Spinal cord (tissue), 10 donors: Measurements from ENCODE around the gene TMPO. TPM values are rescaled to one million over a fixed set of nuclear protein-coding genes. Genes with fewer than 3 reads are reported as not detected.

Experiments
- DNase-seq, 6 donors: peaks; one replicate each; pipeline versions ENCODE4 v3.0.0 to v3.0.0-alpha.2; 2013 to 2015; ENCODE audit warnings: low spot score in 6 of 6, low read depth in 4 of 6
- H3K27ac ChIP-seq: one replicate; pipeline ENCODE4 v1.5.1; 2013; ENCODE audit warnings: low read depth, low read length, control low read depth
- H3K27me3 ChIP-seq: one replicate; pipeline ENCODE4 v1.6.1; 2013; ENCODE audit warnings: low read length; ENCODE audit not compliant: control insufficient read depth, insufficient read depth
- H3K36me3 ChIP-seq: one replicate; pipeline ENCODE4 v1.6.1; 2013; ENCODE audit warnings: low read length; ENCODE audit not compliant: control insufficient read depth, insufficient read depth
- H3K4me1 ChIP-seq: one replicate; pipeline ENCODE4 v1.6.1; 2013; ENCODE audit warnings: low read length; ENCODE audit not compliant: control insufficient read depth, insufficient read depth
- H3K4me3 ChIP-seq: one replicate; pipeline ENCODE4 v1.5.1; 2013; ENCODE audit warnings: low read depth, low read length, control low read depth
- H3K9me3 ChIP-seq: one replicate; pipeline ENCODE4 v1.6.1; 2013; ENCODE audit warnings: low read length; ENCODE audit not compliant: control insufficient read depth, insufficient read depth
- WGBS: methylation state at CpG from one replicate; pipeline ENCODE4 v1.1.5; 2013; ENCODE audit warnings: missing lambda C conversion rate; ENCODE audit not compliant: insufficient coverage; 5-methylcytosine and 5-hydroxymethylcytosine counted together
- long read RNA-seq, 4 donors: transcript quantifications; one replicate each; lab custom pipeline, GENCODE V29; 2026
- polyA plus RNA-seq, 2 donors: library from polyadenylated mRNA; unstranded; fragments of 120-200 nt; gene quantifications; one replicate each; pipeline ENCODE4 v1.2.1, GENCODE V29; 2013; ENCODE audit not compliant: insufficient read length in 2 of 2
- total RNA-seq, 2 donors: library from RNA; depleted of rRNA in 1 of 2; stranded (reverse); fragments of 120-200 nt in 1 of 2; fragments of >200 nt in 1 of 2; gene quantifications; one replicate each; pipeline versions ENCODE4 v1.2.3 to v1.2.4, GENCODE V29; 2013 to 2014
- donor health status: healthy.

Gene TMPO, protein sequence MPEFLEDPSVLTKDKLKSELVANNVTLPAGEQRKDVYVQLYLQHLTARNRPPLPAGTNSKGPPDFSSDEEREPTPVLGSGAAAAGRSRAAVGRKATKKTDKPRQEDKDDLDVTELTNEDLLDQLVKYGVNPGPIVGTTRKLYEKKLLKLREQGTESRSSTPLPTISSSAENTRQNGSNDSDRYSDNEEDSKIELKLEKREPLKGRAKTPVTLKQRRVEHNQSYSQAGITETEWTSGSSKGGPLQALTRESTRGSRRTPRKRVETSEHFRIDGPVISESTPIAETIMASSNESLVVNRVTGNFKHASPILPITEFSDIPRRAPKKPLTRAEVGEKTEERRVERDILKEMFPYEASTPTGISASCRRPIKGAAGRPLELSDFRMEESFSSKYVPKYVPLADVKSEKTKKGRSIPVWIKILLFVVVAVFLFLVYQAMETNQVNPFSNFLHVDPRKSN
- 100 to 1,000 TPM; 118 to 131 TPM for total RNA-seq
- polyA plus RNA-seq: 10 to 100 TPM; 71.4 to 79.0 TPM
- long read RNA-seq, donor 1, full-length matches to known transcripts: 14 of 30 reads
- long read RNA-seq, donor 1, partial matches to known transcripts: 16 of 30 reads
- long read RNA-seq, donor 1, other reads (novel, unspliced or antisense): 0 of 30 reads
- long read RNA-seq, donor 2, full-length matches to known transcripts: 9 of 73 reads
- long read RNA-seq, donor 2, partial matches to known transcripts: 64 of 73 reads
- long read RNA-seq, donor 2, other reads (novel, unspliced or antisense): 0 of 73 reads
- long read RNA-seq, donor 3, full-length matches to known transcripts: 11 of 11 reads
- long read RNA-seq, donor 3, partial matches to known transcripts: 0 of 11 reads
- long read RNA-seq, donor 3, other reads (novel, unspliced or antisense): 0 of 11 reads
- long read RNA-seq, donor 4, full-length matches to known transcripts: 30 of 52 reads
- long read RNA-seq, donor 4, partial matches to known transcripts: 22 of 52 reads
- long read RNA-seq, donor 4, other reads (novel, unspliced or antisense): 0 of 52 reads

DNA sequence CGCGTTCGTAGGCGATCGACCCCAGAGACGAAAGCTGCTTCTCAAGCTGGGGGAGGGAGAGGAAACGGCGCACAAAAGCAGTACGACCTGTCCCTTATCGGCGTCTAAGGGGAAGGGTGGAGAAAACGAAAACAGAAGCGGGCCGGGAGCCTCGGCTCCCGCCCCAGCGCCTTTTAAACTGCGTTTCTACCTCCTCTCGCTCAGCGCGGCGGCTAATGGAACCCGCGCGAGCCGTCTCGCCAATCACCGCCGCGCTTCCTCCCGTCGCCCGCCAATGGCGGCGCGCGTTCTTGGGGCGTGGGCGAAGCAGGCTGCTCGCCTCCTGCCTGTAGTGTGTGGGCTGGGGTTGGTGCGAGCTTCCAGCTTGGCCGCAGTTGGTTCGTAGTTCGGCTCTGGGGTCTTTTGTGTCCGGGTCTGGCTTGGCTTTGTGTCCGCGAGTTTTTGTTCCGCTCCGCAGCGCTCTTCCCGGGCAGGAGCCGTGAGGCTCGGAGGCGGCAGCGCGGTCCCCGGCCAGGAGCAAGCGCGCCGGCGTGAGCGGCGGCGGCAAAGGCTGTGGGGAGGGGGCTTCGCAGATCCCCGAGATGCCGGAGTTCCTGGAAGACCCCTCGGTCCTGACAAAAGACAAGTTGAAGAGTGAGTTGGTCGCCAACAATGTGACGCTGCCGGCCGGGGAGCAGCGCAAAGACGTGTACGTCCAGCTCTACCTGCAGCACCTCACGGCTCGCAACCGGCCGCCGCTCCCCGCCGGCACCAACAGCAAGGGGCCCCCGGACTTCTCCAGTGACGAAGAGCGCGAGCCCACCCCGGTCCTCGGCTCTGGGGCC, at the start of gene TMPO:
TSS of gene TMPO (plus strand) at position 304 of the 824 bp plus-strand sequence. CDS start at position 582, 278 bp downstream.
- Histone ChIP-seq H3K4me1 (peaks cover 20% of the 10 kb centered on the region), H3K36me3 (no peaks in the 10 kb centered on the region), H3K27me3 (no peaks in the 10 kb centered on the region), H3K4me3 (peak within 1 kb of the TSS; percentile 98), H3K27ac (peak within 1 kb of the TSS; percentile 100), H3K9me3 (no peaks in the 10 kb centered on the region)
- WGBS: 0% methylated on average over 88 of the region's 88 CpGs
- DNase-seq: peak; percentile 88 to 98 (median 92)

DNA sequence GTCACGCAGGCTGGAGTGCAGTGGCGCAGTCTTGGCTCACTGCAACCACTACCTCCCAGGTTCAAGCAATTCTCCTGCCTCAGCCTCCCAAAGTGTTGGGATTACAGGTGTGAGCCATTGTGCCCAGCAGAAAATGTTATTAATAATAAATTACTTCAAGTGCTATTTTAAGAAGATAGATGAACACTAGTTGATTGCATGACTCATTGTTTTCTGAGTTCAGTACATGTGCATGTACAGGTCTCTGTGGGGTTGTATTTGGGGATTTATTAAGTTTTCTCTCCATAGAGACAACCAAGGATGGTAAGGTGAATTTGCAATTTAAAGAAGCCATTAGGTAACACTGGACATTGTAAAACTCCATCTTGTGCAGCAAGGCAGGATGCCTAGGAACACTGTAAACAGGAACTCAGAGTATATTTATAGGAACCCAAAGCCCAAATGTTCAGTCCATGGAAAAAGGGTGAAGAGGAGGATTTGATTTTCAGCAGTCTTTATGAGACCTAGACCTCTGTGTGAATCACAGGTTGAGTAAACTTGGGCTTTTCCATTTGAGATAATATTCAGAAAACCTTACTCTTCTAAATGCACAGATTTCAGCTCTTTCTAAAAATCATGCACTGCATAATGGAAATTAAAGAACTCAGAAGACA, 49.3 kb upstream of the TMPO start:
- no peak overlapping the region for H3K27ac ChIP-seq
- H3K27me3 ChIP-seq: no peaks in the 10 kb centered on the region
- H3K9me3 ChIP-seq: no peaks in the 10 kb centered on the region
- H3K4me3 ChIP-seq: no peak overlapping the region
- H3K36me3 ChIP-seq: no peaks in the 10 kb centered on the region
- DNase-seq: no peak
- no CpG with 5 or more reads among the region's 2 CpGs for WGBS
- no peaks in the 10 kb centered on the region for H3K4me1 ChIP-seq

DNA sequence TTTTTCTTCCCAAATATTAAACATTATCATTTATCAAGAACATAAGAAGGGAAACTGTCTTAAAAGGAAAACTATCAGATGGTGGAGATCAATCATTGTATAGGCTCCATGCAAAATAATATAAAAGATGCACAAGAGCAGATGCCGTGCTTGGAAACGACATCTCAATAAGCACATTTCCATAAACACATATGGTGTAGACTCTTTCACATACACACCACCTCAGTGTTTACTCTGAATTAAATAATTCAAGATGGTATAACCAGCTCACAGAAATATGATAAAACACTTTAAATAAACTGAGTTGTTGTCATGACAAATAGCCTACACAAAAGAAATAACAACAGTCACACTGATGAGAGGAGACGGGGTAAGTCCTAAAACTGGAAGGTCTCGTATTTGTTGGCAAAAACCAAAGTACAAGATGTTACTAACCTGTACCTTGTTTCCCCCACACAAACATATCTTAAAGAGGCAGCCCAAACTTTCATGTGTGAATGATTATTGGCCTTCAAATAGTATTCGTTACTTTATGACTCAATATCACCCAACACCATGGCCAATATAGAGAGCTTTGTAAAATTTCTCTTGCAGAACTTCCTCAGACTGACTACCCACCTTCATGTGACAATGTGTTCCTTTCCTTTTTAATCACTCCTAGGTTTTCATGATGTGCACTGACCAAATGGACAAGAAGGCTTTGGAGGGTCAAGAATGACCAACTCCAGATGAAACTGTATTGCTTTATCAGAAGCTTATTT, 48.6 kb upstream of the TMPO start:
- no peak overlapping the region for H3K27ac ChIP-seq
- H3K4me3 ChIP-seq: no peak overlapping the region
- no peaks in the 10 kb centered on the region for H3K27me3 ChIP-seq
- no peaks in the 10 kb centered on the region for H3K4me1 ChIP-seq
- H3K36me3 ChIP-seq: no peaks in the 10 kb centered on the region
- 100% methylated on average over 1 of the region's 5 CpGs for WGBS
- H3K9me3 ChIP-seq: no peaks in the 10 kb centered on the region
- DNase-seq: peak in 2 of 6 donors; percentile 20 to 75

DNA sequence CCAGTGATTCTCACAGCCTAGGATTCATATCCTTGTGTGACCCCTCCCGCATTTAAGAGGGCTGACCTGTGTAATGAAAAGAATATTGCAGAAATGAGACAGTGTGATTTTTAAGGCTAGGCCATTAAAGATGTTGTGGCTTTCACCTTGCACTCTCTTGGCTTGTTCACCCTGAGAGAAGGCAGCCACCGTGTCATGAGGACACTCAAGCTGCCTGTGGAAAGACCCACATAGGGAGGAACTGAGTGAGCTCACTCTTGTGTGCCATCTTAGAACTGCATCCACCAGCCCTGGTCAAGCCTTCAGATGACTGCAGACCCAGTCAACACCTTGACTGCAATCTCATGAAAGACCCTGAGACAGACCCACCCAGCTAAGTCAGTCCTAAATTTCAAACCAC, 46.3 kb upstream of the TMPO start:
- DNase-seq: no peak
- 91% methylated on average over 2 of the region's 2 CpGs for WGBS
- H3K9me3 ChIP-seq: no peaks in the 10 kb centered on the region
- no peaks in the 10 kb centered on the region for H3K4me1 ChIP-seq
- H3K27ac ChIP-seq: no peak overlapping the region
- no peaks in the 10 kb centered on the region for H3K27me3 ChIP-seq
- H3K36me3 ChIP-seq: no peaks in the 10 kb centered on the region
- H3K4me3 ChIP-seq: no peak overlapping the region

DNA sequence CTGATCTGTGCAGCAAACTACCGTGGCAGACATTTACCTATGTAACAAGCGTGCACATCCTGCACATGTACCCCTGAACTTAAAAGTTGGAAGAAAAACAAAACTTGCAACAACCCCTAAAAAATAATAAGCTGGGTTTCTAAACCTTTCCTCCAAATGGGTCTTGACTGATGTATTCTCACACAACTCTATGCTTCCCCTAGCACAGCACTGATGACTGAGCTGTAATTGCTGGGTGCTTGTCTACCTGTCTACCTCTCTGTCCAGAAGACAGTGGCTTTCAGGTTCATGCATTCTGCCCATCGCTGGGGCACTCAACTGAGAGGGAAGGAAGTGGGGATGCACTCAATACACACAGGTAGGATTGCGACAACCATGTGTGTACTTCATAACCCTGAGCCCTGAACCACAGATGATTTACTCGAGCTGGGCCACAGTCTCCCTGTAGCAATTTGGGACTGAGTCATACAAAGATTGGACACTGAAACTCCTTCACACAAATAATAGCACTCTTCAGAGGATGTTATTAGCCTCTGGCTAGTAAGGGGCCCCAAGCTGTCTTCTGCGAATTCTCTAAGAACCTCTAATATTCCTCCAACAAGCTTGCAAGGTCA, 44.8 kb upstream of the TMPO start:
- Histone ChIP-seq H3K4me3 (no peak overlapping the region), H3K4me1 (no peaks in the 10 kb centered on the region), H3K27ac (no peak overlapping the region), H3K36me3 (no peaks in the 10 kb centered on the region), H3K9me3 (no peaks in the 10 kb centered on the region), H3K27me3 (no peaks in the 10 kb centered on the region)
- DNase-seq: no peak
- 95% methylated on average over 3 of the region's 6 CpGs for WGBS

DNA sequence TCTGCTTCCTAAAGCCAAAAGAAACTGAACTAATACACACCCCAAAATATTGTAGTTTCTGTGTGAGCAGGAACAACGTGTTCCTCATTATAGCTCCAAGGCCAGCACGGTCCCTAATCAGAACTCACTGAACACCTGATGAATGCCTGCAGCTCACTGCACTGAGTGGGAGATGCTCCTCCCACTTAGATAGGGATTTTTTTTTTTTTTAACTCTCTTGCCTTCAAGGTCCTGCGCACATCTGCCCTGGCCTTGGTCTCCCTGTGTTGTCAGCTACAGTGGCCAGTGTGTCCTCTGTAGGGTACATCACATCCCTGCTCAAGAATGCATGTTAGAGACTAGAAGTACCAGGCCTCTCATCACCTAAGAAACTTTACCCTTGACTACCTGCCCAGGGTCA, 44.3 kb upstream of the TMPO start:
- H3K27me3 ChIP-seq: no peaks in the 10 kb centered on the region
- no peak overlapping the region for H3K27ac ChIP-seq
- no peaks in the 10 kb centered on the region for H3K4me1 ChIP-seq
- DNase-seq: no peak
- WGBS: 80% methylated on average over 2 of the region's 3 CpGs
- no peaks in the 10 kb centered on the region for H3K9me3 ChIP-seq
- H3K36me3 ChIP-seq: no peaks in the 10 kb centered on the region
- no peak overlapping the region for H3K4me3 ChIP-seq

DNA sequence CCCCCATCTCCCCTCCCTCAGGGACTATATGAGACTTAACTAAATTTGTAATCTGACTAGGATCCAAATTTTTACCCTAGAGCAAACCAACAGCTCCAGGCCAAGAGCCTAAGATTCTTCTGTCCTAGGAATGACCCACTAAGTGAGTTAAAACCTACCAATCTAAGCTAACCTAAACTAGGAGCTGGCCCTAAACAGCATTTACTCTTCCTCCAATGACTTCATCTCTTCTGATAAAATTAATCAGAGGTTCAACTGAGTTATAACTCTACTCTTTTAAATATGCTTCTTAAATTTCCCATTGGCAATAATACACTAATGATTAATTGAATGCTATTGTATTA, 39.9 kb upstream of the TMPO start:
- Histone ChIP-seq H3K36me3 (no peaks in the 10 kb centered on the region), H3K4me1 (no peaks in the 10 kb centered on the region), H3K27ac (no peak overlapping the region), H3K4me3 (no peak overlapping the region), H3K27me3 (no peaks in the 10 kb centered on the region), H3K9me3 (no peaks in the 10 kb centered on the region)
- no peak for DNase-seq

DNA sequence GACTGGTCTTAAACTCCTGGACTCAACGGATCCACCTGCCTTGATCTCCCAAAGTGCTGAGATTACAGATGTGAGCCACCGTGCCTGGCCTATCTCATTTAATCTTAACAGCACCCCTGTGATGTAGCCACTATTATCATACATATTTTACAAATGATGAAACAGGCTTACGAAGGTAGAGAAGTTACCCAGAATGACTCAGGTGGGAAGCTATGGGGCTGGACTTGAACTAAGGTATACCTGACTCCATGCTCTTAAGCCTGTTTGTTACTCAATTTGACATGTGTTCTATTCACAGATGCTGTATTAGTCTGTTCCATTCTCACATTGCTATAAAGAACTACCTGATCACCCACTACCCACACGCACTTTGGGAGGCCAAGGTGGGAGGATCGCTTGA, 36.8 kb upstream of the TMPO start:
- Histone ChIP-seq H3K4me1 (no peaks in the 10 kb centered on the region), H3K9me3 (no peaks in the 10 kb centered on the region), H3K27me3 (no peaks in the 10 kb centered on the region), H3K36me3 (no peaks in the 10 kb centered on the region), H3K4me3 (no peak overlapping the region), H3K27ac (no peak overlapping the region)
- DNase-seq: no peak
- WGBS: 93% methylated on average over 2 of the region's 5 CpGs
